EL (cell line): ENCODE results near the gene COL4A2.
"Not testable (repeated sequence)": the region's sequence is repeated elsewhere in the genome, so short reads cannot be mapped to it uniquely, and the experiment has no call there.

Source experiments
- DNase-seq: peaks from one replicate; pipeline ENCODE4 v3.0.0-alpha.2; 2016

Gene COL4A2

DNA sequence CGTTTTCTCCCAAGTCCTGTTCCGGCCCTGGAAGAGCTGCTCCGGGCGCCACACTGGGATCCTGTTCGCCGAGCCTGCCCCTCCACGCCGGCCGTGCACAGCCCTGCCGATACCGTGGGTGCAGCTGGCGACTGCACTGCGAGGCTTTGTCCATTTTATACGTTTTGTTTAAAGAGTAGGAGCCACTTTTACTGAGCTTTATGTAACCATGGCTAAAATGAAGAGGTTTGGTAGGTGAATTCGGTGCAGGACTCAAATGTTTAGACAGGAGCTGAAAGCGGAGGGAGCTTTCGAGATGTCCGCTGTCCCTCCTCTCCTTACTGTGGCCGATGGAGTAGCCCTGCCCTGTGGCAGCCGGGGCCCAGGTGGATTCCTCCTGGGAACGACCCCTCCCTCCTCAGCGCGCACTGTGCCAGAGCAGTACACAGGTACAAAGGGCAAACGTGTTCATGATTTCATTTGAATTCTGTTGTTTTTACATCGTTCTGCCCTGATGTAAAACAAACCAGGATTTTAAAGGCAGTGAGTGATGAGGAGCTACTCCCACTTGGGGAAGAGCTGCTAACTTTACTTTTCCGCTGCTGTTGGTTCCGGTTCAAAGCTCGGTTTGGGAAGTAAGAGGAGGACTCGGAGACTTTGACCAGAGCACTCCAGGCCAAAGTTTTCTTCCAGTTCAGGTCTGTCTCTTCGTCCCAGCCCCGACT, 1.7 kb downstream of the COL4A2 start:
- no peak for DNase-seq

DNA sequence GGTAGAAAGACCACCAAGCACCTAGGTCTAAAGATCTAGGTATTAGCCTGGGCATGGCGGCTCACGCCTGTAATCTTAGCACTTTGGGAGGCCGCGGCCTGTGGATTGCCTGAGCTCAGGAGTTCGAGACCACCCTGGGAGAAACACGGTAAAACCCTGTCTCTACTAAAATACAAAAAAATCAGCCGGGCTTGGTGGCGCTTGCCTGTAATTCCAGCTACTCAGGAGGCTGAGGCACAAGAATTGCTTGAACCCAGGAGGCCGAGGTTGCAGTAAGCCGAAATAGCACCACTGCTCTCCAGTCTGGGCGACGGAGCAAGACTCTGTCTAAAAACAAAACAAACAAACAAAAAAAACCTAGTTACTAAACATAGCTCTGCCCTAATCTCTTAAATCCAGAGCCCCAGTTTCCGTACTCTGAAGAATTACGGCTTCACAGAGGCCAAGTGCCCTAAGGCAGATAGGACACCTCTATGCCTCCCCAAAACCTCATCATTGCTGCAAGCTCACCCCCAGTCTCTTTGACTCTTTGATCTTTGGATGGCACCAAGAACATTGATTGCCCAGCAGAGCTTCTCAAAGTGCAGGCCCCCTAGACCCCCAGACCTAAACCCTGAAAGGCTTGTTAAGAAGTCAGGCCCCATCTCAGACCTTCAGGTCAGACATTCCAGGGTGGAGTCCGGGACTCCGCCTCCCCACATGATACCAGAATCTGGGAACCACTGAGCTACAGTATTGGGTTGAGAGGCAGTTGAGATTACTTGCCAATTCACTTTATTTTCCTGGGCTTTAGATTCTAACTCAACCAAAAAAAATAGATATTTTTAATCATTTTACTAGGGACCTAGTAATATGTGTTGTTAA, 2.8 kb downstream of the COL4A2 start:
- no peak for DNase-seq

DNA sequence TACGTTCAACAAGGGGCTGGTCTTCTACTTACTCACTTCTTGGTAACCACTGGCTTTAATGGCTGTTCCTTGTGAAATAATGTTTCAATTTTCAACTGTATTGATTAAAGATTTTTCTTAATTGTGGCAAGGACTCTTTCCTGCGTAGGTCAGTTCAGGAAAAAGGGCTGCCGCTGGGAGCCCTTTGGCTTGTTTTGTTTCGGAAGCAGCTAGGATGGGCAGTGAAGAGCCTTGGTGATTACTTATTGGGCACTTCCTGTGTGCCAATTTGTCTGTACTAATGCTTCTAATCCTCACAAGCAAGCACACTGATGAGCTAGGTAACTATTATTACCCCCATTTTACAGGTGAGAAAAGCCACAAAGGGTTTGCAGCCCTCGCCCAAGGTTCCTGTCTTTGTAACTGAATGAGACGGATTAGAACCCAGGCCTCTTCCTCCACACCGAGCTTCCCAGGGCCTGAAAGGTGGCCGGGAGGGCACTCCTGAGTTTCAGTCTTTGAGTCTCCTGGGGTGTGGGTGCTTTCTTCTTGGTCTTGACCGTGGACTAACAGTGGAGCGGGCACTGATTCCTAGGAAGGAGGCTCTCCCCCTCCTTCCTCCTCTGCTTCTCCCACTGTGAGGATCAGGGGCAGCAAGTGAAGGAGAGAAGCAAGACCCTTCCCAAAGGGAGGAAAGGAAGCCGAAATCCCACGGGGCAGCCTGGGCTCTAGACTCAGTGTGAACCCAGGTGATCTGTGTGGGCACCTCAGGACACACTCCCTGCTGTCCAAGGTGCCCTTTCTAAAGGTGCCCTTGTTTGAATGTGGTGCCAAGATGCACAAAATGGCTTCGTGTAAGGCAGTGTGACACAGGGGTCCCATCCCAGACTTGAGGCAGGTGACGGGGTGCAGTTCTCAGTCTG, 3.7 kb downstream of the COL4A2 start:
- no peak for DNase-seq

DNA sequence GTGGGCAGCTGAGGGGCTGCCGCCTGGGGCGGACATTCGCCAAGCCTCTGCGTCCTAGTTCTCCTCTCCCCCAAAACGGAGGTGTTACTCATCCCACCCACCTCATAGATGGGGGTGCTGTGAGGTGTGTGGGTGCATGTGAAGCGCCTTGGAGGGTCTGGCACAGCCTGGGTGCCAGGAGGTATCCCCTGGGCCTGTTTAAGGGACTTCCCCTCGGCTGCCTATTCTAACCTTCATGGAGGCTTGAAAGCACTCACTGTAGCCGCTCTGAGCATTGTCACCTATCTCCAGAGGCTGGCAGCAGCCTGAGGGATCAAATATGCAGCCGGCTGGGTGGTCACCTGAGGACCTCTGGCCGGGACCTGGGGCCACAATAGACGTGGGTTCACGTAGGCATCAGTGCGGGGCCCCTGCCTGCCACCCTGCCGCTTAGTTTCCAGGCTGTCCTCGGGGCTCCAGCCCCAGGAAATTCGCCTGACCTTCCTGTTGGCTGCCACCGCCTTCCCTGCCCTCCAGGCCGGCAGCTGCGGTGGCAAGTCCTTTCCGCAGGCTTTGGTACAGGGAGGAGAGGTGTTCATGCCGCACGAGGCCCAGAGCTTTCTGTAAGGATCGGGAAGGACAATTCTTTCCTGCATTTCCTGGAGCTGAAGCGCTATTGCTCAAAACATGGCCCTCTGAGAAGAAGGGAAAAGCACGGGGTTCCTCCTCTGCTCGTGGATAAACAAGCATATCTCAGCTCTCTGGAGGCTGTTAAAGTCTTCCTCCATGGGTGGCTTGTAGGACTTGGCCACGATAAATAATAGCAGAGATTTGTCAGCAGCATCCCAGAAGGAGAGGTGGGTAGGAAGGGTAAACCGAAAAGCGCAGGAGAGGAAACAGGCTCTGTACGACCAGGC, 4.6 kb downstream of the COL4A2 start:
- no peak for DNase-seq

DNA sequence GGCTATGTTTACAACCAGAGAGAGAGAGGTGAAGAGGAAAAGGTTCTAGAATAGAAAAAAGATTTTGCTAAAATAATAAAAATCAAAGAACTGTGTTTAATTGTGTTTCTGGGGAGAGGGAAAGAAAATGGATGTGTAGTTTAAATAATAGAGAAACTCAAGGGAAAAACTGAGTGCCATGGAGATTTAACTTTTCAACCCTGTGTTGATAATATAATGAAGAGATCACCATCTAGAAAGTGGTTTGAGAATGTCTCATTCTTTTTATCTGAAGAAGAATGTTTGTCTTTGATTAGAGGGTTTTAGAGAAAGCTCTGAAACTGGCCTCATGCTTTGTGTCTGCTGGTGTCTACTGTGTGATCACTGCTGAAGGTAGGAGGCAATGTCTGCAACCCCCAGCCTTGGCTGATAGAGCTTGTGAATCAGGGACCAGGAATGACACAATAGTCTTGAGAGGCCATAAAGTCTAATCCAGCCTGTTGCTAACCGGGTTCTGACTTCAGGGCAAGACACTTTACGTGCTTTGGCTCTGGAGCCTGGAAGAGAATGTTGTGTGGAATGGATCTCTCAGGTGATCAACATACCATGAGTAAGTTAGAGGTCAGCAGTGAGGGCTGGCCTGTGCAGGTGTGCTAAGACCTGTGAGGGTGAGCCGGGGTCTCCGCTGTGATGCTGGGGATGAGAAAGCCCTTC, 5.4 kb downstream of the COL4A2 start:
- DNase-seq, result peak; percentile 88

DNA sequence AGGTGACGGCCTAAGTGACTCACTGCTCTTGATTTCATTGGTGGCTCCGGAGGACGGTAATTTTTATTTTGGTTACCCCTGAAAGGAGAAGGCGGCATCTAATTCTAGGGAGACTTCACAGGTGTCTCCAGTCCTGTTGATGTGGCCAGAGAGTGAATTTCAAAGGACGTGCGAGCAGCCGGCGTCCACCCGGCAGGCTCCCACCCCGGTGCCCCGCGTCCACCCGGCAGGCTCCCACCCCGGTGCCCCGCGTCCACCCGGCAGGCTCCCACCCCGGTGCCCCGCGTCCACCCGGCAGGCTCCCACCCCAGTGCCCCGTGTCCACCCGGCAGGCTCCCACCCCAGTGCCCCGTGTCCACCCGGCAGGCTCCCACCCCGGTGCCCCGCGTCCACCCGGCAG, 6.2 kb downstream of the COL4A2 start:
- not testable (repeated sequence) for DNase-seq

DNA sequence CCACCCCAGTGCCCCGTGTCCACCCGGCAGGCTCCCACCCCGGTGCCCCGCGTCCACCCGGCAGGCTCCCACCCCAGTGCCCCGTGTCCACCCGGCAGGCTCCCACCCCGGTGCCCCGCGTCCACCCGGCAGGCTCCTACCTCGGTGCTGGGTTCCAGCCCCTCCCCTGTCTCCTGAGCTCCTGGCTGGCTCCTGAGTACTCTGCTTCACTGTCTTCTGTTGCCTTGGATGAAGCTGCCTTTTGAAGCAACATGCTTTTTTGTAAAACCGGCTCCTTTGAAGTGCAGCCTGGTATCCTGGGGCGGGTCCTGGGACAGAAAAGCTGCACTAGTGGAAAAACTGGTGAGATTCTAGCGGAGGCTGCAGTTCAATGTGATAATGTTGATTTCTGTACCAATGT, 6.6 kb downstream of the COL4A2 start:
- DNase-seq, result not testable (repeated sequence)

DNA sequence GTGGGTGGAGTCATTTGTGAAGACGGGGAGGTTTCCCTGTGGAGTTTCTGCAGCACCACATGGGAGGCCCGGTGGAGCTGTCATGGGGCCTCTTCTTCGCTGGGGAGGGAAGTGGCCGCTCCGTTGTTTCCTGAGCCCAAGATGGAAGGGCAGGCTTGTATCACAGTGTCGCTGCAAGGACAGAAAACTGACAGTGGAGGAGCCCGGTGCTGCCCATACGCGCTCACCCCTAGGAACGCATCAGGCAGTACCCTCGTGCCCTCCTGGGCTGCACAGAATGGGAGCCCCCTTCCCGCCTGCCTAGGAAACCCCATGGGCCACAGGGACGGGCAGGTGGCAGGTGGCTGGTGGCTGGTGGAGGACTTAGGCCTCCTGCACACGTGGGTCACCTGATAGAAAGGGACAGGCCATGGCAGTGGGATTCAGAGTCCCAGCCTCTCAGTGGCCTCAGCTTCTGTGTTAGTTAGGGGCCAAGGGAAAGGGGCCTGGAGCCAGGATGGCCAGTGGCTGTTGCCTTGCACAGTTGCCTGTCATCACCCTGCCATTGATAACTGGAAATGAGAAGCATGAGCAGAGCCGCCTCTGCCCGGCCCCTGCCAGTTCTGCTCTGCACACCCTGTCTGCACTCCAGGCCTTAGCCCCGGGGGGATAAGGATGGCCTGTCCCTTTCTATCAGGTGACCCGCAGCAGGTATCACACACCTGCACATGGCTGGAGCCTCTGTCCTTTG, 7.6 kb downstream of the COL4A2 start:
- DNase-seq, result no peak

DNA sequence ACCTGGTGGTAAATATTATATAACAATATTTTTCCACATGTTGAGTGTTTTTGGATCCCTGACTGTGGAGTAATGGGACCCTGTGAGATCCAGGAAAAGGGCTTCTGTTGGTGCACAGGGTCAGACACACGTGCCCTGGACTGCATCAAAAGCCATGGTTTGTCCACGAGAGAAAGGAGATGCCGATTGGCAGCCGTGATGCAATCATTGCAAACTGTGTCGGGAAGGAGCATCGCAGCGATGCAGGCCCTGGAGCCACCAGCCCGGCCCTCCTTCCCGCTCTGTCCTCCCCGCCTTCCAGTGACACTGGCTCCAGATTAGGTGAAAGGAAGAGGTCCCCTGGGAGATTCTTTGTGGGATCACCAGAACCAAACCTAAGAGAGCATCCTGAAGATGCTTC, 9.1 kb downstream of the COL4A2 start:
- no peak for DNase-seq

DNA sequence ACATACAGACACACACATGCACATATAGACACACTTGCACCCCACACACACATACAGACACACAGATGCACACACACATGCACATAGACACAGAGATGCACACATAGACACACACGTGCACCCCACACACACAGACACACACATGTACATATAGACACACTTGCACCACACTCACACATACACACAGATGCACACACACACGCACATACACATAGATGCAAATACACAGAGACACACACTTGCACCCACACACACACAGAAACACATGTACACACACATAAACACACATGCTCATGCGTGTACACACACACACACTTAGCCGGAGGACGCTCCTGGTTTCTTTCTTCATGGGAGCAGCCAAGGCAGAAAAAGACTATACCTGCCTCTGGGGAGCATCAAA, 10.0 kb downstream of the COL4A2 start:
- DNase-seq, result no peak

DNA sequence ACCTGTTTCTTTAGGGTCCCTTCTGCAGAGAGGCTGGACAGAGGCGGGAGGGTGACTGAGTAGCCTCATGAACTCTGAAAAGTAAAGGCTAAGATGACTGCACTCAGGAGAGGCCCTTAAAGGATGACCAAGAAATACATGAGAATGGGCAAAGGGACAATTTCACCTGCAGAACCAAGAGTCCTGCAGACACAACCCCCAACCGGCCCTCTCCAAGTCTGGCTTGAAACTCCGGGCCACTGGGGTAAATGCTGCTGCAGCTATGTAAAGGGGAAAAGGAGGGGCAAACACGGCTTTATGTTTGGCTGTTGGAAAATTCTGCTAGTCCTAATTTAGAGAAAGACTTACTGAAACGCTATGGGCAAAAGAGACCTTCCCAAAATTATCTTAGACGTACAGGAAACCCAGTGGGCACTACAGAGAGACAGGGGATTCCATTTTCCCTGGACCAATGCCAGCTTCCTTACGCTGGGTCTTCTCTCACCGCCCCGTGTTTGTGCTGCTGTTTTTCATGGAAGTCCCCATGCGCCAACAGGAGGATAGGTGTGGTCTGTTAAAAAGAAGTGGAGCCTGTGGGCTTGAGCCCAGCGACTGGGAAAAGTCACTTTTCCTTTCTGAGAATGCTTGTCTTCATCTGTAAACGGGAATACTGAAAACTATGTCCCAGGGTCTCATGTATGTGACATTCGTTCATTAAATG, 10.6 kb downstream of the COL4A2 start:
- DNase-seq, result no peak

DNA sequence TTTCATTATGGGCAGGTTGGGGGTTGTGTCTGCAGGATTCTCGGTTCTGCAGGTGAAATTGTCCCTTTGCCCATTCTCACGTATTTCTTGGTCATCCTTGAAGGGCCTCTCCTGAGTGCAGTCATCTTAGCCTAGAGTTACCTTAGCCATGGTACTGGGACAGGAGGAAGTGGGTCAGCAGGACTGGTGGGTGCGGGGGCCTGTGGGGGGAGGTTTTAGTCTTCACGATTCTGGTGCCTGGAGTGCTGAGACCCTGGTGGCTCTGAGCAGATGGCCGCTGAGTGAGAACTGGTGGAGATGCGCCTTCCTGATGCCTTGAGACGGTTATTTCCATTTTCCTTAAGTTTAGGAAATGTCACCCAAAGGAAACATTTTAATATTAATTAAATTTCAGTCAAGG, 11.8 kb downstream of the COL4A2 start:
- no peak for DNase-seq

DNA sequence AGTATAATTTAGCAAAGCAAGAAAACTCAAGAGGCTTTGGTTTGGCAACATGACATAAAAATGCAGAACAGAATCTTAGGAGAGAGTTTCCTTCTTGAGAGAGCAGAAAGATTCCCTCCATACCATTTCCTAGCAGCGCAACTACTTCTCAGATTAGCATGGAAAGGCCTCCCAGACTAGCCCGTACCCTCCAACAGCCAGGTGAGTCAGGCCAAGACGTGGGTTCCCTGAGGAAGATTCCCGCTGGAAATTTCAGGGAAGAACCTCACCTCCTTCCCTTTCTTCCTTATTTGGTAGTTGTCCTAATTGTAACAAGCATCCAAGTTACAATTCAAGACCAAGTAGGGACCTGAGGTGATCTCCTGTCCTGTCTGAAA, 12.3 kb downstream of the COL4A2 start:
- DNase-seq, result no peak

DNA sequence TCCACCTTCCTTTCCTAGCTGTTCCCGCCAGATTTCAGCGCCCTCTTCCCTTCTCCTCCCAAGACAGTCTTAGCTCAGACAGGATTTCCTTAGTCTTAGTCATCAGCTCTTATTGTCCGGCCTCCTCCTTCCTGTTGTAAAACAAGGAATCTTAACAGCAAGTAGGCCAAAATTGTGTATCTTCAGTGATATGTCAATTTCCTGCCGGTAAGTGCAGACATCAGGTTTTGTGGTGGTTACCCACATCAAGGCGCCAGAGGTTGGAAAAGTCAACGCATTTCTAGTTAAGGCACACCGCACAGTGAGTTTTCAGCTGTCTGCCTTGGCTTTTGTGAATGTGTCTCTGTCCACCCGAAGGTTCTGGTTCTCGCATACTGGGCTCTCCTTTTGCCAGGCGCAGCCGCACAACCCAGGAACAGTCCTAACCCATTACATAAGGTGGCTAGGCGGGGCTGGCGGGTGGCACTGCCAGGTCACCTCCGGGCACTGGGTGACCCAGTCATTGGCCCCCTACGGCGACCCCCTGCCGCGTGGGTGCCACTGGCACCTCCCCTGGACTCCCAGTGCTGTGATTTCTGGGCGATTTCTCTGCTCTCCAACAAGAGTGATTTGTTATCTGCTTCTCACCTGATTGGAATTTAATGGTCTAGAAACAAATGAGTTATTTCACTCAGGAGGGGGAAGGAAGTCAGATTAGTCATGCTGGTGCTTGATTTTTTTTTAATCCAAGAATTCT, 12.9 kb downstream of the COL4A2 start:
- peak; percentile 87 for DNase-seq

DNA sequence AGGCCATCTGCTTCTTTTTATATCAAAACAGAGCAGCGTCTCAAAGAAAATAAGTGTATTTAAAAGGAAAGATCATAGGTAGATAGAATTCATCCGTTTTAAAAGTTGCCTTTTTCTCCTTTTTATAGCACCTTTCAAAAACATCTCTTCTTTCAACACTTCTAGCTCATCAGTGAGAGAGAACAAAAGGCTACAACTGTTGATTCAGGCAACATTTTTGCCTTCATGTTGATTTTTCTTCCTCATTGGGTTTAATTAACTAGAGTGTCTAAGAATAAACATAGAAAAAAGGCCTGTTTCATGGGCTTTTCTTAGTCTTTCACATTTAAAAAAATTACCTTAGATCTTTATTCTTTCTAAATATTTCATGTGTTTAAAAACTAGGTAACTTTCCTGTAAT, 13.6 kb downstream of the COL4A2 start:
- DNase-seq, result no peak

DNA sequence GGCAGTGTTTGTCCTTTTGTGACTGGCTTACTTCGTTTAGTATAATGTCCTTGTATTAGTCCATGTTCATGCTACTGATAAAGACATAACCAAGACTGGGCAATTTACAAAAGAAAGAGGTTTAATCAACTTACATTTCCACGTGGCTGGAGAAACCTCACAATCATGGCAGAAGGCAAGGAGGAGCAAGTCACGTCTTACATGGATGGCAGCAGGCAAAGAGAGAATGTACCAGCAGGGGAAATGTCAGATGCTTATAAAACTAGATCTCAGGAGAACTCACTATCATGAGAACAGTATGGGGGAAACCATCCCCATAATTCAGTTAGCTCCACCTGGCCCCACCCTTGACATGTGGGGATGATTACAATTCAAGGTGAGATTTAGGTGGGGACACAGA, 14.5 kb downstream of the COL4A2 start:
- DNase-seq, result not testable (repeated sequence)

DNA sequence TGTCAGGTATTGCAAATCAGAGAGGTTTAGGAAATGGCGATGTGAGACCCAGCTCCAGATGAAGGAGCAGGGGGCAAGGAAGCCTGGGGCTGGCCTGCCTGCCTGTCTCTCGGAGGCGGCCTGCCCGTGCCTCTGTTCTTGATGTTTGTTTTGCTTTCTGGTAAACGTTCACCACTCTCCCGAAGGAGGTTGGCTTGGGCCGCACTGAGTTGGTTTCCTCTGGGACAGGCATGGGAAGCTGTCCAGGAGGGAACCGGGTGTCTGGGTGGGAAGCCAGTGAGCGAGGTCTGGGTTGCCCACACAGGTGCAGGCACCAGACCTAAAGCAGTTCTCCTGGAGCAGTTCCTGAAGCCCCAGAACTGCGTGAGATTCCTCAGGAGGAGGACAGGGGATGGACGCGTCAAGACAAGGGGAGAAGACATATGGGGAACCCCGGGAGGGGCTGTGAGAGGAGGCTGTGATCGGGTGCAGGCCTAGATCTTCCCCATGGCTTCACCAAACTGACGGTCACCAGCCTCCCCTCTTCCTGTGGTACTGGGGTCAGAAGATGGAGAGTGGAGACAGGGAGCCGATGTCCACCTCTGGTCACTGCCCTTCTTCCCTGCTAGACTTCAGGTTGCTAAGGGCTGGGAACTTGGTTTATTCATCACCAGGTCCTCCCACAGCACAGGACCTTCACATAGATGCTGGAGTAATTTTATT, 15.2 kb downstream of the COL4A2 start:
- no peak for DNase-seq

DNA sequence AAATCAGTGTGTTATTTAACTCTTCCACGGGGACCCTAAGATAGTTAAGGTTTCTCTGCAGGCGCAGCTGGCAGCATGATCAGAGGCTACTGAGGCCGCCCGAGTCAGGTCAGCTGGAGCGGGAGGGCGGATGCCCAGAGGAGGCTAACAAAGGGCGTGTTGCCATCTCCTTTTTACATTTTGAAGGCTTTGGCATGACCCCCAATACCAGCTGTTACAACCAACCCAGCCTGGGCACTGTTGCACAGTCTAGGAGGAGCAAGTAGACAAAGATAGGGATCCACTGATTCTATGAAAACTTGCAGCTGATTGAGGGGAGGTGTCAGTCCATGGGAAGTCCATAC, 15.7 kb downstream of the COL4A2 start:
- DNase-seq, result no peak
